Raji (cell line): ENCODE results near the gene PPFIBP1.

Source experiments
- POLR2A ChIP-seq: IDR thresholded peaks from 2 replicates; pipeline ENCODE4 v1.6.1; 2011; ENCODE audit warnings: low read depth, low read length, control low read depth; ENCODE audit not compliant: insufficient read depth

Gene PPFIBP1

GRCh38 chr12:27527512-27527911 lies 3.5 kb downstream of the PPFIBP1 start:
- TF ChIP-seq POLR2A: no peak

- no peak for TF ChIP-seq POLR2A
Measured at GRCh38 chr12:27528788-27529187, 4.8 kb downstream of the PPFIBP1 start.

- no peak for TF ChIP-seq POLR2A
Measured at GRCh38 chr12:27530157-27530922, 6.3 kb downstream of the PPFIBP1 start.

GRCh38 chr12:27531896-27532295 lies 7.9 kb downstream of the PPFIBP1 start:
- TF ChIP-seq POLR2A: no peak

GRCh38 chr12:27534060-27534764 lies 10.2 kb downstream of the PPFIBP1 start:
- no peak for TF ChIP-seq POLR2A

GRCh38 chr12:27534765-27535161 lies 10.8 kb downstream of the PPFIBP1 start:
- no peak for TF ChIP-seq POLR2A

- TF ChIP-seq POLR2A: no peak
Measured at GRCh38 chr12:27535318-27535717, 11.3 kb downstream of the PPFIBP1 start.

- TF ChIP-seq POLR2A: no peak
Measured at GRCh38 chr12:27537855-27538675, 14.1 kb downstream of the PPFIBP1 start.

- no peak for TF ChIP-seq POLR2A
Measured at GRCh38 chr12:27539191-27539631, 15.2 kb downstream of the PPFIBP1 start.

GRCh38 chr12:27541031-27541719 lies 17.2 kb downstream of the PPFIBP1 start:
- TF ChIP-seq POLR2A: no peak

GRCh38 chr12:27542628-27543027 lies 18.6 kb downstream of the PPFIBP1 start:
- TF ChIP-seq POLR2A: no peak

GRCh38 chr12:27545665-27546064 lies 21.7 kb downstream of the PPFIBP1 start:
- no peak for TF ChIP-seq POLR2A

GRCh38 chr12:27547592-27547991 lies 23.6 kb downstream of the PPFIBP1 start:
- TF ChIP-seq POLR2A: no peak

- no peak for TF ChIP-seq POLR2A
Measured at GRCh38 chr12:27548301-27549199, 24.5 kb downstream of the PPFIBP1 start.
